Stimulated activated naive CD8-positive, alpha-beta T cell treated with anti-CD3 and anti-CD28 coated beads, Interleukin-15, Interleukin-2, amounts not matched to agents 100 ng/mL and 50 ng/mL, for 24 hours (primary cell): ENCODE measurements around the gene CXCL9.
A peak's percentile ranks its signal among the peaks of the same experiment; 100 is the strongest.
"Not testable (repeated sequence)": the region's sequence is repeated elsewhere in the genome, so short reads cannot be mapped to it uniquely, and the experiment has no call there.

ENCODE experiments used
- H3K27ac Mint-ChIP-seq: one replicate; pipeline ENCODE4 v1.8.0; 2021; ENCODE audit warnings: mild to moderate bottlenecking, mixed read lengths
- H3K27me3 Mint-ChIP-seq: one replicate; pipeline ENCODE4 v1.8.0; 2021; ENCODE audit warnings: mixed read lengths
- H3K36me3 Mint-ChIP-seq: one replicate; pipeline ENCODE4 v1.8.0; 2021; ENCODE audit warnings: low read depth, mixed read lengths
- H3K4me1 Mint-ChIP-seq: one replicate; pipeline ENCODE4 v1.8.0; 2021; ENCODE audit warnings: low read depth, mixed read lengths
- H3K4me3 Mint-ChIP-seq: one replicate; pipeline ENCODE4 v1.8.0; 2021; ENCODE audit warnings: mild to moderate bottlenecking, mixed read lengths
- H3K9me3 Mint-ChIP-seq: one replicate; pipeline ENCODE4 v1.8.0; 2021; ENCODE audit warnings: mixed read lengths

The CXCL9 gene

GRCh38 chr4:76007089-76007862, at the start of gene CXCL9:
Gene CXCL9 (minus strand): TSS chr4:76007509. CDS start chr4:76007449, 60 bp downstream.
- no peaks in the 10 kb centered on the region for H3K9me3 Mint-ChIP-seq
- peaks cover 27% of the 10 kb centered on the region for H3K27me3 Mint-ChIP-seq
- peaks cover 6% of the 10 kb centered on the region for H3K4me1 Mint-ChIP-seq
- H3K27ac Mint-ChIP-seq: peak within 1 kb of the TSS; percentile 19
- no peaks in the 10 kb centered on the region for H3K36me3 Mint-ChIP-seq
- peak within 1 kb of the TSS; percentile 64 for H3K4me3 Mint-ChIP-seq

DNA sequence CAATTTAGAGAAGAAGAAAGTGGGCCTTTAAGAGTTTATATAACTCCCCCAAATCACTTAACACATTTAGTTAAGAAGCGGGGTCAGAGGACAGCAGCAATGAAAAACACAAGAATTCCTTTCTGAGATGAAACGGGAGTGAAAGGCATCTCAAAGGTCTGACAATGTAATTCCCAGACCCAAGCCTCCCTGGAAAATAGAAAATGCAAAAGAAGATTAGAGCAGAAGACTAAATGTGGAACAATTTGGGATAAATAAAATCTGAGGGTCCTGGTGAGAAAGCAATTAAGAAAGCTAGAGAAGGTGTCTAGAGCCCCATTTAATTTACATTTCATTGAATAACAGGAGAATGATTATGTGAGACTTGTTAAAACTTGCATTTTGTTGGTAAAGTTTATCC, 48.1 kb upstream of the CXCL9 start:
- no peaks in the 10 kb centered on the region for H3K36me3 Mint-ChIP-seq
- H3K27me3 Mint-ChIP-seq: peaks cover 24% of the 10 kb centered on the region
- H3K4me1 Mint-ChIP-seq: peaks cover 44% of the 10 kb centered on the region
- no peak overlapping the region for H3K4me3 Mint-ChIP-seq
- no peaks in the 10 kb centered on the region for H3K9me3 Mint-ChIP-seq
- peak overlapping the region; percentile 23 for H3K27ac Mint-ChIP-seq

- Mint-ChIP-seq H3K9me3 (no peaks in the 10 kb centered on the region), H3K4me1 (peaks cover 39% of the 10 kb centered on the region), H3K36me3 (no peaks in the 10 kb centered on the region), H3K27ac (peak overlapping the region; percentile 23), H3K4me3 (no peak overlapping the region), H3K27me3 (peaks cover 24% of the 10 kb centered on the region)
Observed at GRCh38 chr4:76055016-76055415, 47.7 kb upstream of the CXCL9 start.

- peaks cover 24% of the 10 kb centered on the region for H3K27me3 Mint-ChIP-seq
- H3K4me3 Mint-ChIP-seq: no peak overlapping the region
- no peaks in the 10 kb centered on the region for H3K9me3 Mint-ChIP-seq
- H3K36me3 Mint-ChIP-seq: no peaks in the 10 kb centered on the region
- H3K4me1 Mint-ChIP-seq: peaks cover 27% of the 10 kb centered on the region
- H3K27ac Mint-ChIP-seq: no peak overlapping the region
Observed at GRCh38 chr4:76053730-76054129, 46.4 kb upstream of the CXCL9 start.

- peaks cover 11% of the 10 kb centered on the region for H3K27me3 Mint-ChIP-seq
- not testable (repeated sequence) for H3K4me3 Mint-ChIP-seq, H3K36me3 Mint-ChIP-seq, H3K4me1 Mint-ChIP-seq, H3K9me3 Mint-ChIP-seq, H3K27ac Mint-ChIP-seq
Observed at GRCh38 chr4:76050560-76051050, 43.3 kb upstream of the CXCL9 start.

GRCh38 chr4:76049860-76050416, 42.6 kb upstream of the CXCL9 start:
- not testable (repeated sequence) for H3K4me1 Mint-ChIP-seq, H3K27ac Mint-ChIP-seq, H3K9me3 Mint-ChIP-seq, H3K36me3 Mint-ChIP-seq, H3K4me3 Mint-ChIP-seq, H3K27me3 Mint-ChIP-seq

DNA sequence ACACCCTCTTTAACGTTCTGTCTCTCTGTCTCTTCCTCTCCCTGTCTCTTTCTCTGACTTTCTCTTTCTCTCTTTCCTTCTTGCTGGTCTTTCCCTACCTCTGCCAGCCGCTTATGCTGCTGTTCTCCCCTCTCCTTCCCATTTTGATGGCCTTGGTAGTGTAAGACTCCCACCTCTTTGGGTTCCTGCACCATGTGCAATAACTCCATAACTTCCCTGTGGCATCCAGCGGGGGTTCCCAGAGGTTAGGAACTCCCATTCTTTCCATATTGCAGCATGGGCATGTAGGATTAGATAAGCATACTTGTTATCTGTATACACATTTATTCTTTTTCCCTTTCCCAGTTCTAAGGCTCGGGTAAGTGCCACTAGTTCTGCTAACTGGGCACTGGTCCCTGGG, 37.4 kb upstream of the CXCL9 start:
- H3K9me3 Mint-ChIP-seq, H3K27me3 Mint-ChIP-seq, H3K4me3 Mint-ChIP-seq, H3K27ac Mint-ChIP-seq, H3K36me3 Mint-ChIP-seq: not testable (repeated sequence)
- peaks cover 14% of the 10 kb centered on the region for H3K4me1 Mint-ChIP-seq

GRCh38 chr4:76043306-76043705, 36.0 kb upstream of the CXCL9 start:
- H3K36me3 Mint-ChIP-seq, H3K9me3 Mint-ChIP-seq, H3K27ac Mint-ChIP-seq, H3K27me3 Mint-ChIP-seq, H3K4me3 Mint-ChIP-seq: not testable (repeated sequence)
- peaks cover 14% of the 10 kb centered on the region for H3K4me1 Mint-ChIP-seq

DNA sequence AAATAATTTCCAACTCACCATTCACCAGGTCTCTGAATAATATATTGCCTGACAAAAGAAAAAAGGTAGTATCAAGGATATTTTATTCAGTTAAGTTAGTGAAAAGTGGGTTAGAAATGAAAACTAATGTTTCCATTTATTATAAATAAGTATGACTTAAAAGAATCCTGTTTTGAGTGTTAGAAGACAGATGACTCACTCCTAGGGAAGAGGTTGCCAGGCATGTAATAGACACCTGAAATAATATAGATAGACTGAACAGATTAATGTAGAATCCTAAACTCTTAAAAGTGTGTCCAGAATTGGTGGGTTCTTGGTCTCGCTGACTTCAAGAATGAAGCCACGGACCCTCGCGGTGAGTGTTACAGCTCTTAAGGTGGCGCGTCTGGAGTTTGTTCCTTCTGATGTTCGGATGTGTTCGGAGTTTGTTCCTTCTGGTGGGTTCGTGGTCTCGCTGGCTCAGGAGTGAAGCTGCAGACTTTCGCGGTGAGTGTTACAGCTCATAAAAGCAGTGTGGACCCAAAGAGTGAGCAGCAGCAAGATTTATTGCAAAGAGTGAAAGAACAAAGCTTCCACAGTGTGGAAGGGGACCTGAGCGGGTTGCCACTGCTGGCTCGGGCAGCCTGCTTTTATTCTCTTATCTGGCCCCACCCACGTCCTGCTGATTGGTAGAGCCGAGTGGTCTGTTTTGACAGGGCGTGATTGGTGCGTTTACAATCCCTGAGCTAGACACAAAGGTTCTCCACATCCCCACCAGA, 35.1 kb upstream of the CXCL9 start:
- H3K9me3 Mint-ChIP-seq, H3K27me3 Mint-ChIP-seq, H3K36me3 Mint-ChIP-seq: not testable (repeated sequence)
- H3K4me3 Mint-ChIP-seq: peak overlapping the region; percentile 65
- H3K4me1 Mint-ChIP-seq: peaks cover 14% of the 10 kb centered on the region
- H3K27ac Mint-ChIP-seq: peak overlapping the region; percentile 76

DNA sequence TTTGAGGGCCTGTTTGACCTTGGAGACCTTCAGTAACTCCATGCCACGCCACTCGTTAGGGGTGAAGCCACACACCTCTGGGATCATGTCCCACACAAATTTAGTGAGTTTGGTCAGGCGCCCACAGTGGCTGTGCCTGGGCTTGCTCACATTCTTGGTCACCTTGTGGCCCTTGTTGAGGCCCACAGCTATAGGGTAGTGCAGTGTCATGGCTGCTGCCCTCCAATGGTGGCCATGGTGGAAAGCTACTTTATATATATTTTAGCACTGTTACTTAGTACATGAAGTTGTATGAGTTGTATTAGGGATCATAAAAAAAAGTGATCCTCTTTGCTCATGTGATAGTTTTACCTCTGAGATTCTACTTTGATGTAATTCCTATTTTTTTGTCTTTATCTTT, 29.5 kb upstream of the CXCL9 start:
- H3K4me3 Mint-ChIP-seq: no peak overlapping the region
- H3K4me1 Mint-ChIP-seq: peaks cover 15% of the 10 kb centered on the region
- peaks cover 8% of the 10 kb centered on the region for H3K27me3 Mint-ChIP-seq
- H3K9me3 Mint-ChIP-seq: no peaks in the 10 kb centered on the region
- no peak overlapping the region for H3K27ac Mint-ChIP-seq
- H3K36me3 Mint-ChIP-seq: no peaks in the 10 kb centered on the region

- Mint-ChIP-seq H3K4me1 (peaks cover 11% of the 10 kb centered on the region), H3K4me3 (no peak within 1 kb of the TSS), H3K36me3 (no peaks in the 10 kb centered on the region), H3K9me3 (no peaks in the 10 kb centered on the region), H3K27ac (no peak within 1 kb of the TSS), H3K27me3 (peaks cover 8% of the 10 kb centered on the region)
Observed at GRCh38 chr4:76035799-76036380, 28.6 kb upstream of the CXCL9 start, which contains the start of gene CXCL11. Gene CXCL11 (minus strand): TSS chr4:76036070. CDS start chr4:76035987, 83 bp downstream.

GRCh38 chr4:76035141-76035540, 27.8 kb upstream of the CXCL9 start:
- H3K36me3 Mint-ChIP-seq: no peaks in the 10 kb centered on the region
- H3K27ac Mint-ChIP-seq: no peak overlapping the region
- peaks cover 11% of the 10 kb centered on the region for H3K4me1 Mint-ChIP-seq
- no peak overlapping the region for H3K4me3 Mint-ChIP-seq
- no peaks in the 10 kb centered on the region for H3K9me3 Mint-ChIP-seq
- peaks cover 8% of the 10 kb centered on the region for H3K27me3 Mint-ChIP-seq

GRCh38 chr4:76029300-76029699, 22.0 kb upstream of the CXCL9 start:
- Mint-ChIP-seq H3K27me3 (peaks cover 15% of the 10 kb centered on the region), H3K9me3 (no peaks in the 10 kb centered on the region), H3K27ac (no peak overlapping the region), H3K36me3 (no peaks in the 10 kb centered on the region), H3K4me1 (peaks cover 27% of the 10 kb centered on the region), H3K4me3 (no peak overlapping the region)

DNA sequence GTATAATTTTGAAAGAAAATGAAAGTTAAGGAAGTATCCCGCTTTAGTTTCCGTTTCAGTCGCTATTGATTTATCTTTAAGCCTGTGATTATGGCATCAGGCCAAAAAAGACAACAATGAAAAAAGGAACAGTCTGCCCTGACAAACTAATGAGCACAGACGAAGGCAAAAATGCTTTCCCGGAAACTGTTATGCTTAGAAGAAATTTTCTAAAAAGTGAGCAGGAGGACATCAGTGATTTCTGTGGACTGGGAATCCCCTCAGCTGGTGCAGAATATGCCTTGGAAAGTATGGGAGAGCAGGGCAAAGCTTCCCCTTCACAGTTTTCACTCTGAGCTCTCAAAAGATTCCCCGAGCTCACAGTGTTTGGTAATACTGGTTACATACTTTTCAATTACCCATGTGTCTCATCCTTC, 21.0 kb upstream of the CXCL9 start:
- peak overlapping the region; percentile 61 for H3K4me3 Mint-ChIP-seq
- H3K9me3 Mint-ChIP-seq: no peaks in the 10 kb centered on the region
- H3K36me3 Mint-ChIP-seq: no peaks in the 10 kb centered on the region
- peaks cover 35% of the 10 kb centered on the region for H3K4me1 Mint-ChIP-seq
- H3K27ac Mint-ChIP-seq: peak overlapping the region; percentile 70
- H3K27me3 Mint-ChIP-seq: peaks cover 15% of the 10 kb centered on the region

GRCh38 chr4:76024065-76024464, 16.8 kb upstream of the CXCL9 start:
- peak overlapping the region; percentile 27 for H3K27ac Mint-ChIP-seq
- H3K36me3 Mint-ChIP-seq: no peaks in the 10 kb centered on the region
- H3K9me3 Mint-ChIP-seq: no peaks in the 10 kb centered on the region
- peaks cover 34% of the 10 kb centered on the region for H3K4me1 Mint-ChIP-seq
- H3K4me3 Mint-ChIP-seq: no peak overlapping the region
- H3K27me3 Mint-ChIP-seq: peaks cover 11% of the 10 kb centered on the region
